ENCODE results near the gene SYT8.

SYT8 gene

DNA sequence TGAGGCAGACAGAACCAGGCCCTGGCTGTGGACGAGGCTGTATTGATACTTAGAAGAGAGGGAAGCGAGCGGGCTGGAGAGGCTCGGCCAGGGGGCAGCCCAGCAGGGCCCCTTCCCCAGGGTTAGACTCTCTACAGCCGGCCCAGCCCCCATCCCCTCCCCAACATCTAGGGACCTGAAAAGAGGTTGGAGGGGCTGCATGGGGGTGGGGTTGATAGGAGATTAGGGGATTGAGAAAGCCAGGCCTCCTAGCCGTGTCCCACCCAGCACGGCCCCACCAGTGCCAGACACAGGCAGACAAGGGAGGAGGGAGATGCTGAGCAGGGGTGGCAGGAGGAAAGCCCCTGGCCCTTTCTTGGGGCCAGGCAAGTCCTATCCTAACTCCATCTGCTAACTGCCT lies 23.8 kb downstream of the SYT8 start:
- TF ChIP-seq, protein P1, sequence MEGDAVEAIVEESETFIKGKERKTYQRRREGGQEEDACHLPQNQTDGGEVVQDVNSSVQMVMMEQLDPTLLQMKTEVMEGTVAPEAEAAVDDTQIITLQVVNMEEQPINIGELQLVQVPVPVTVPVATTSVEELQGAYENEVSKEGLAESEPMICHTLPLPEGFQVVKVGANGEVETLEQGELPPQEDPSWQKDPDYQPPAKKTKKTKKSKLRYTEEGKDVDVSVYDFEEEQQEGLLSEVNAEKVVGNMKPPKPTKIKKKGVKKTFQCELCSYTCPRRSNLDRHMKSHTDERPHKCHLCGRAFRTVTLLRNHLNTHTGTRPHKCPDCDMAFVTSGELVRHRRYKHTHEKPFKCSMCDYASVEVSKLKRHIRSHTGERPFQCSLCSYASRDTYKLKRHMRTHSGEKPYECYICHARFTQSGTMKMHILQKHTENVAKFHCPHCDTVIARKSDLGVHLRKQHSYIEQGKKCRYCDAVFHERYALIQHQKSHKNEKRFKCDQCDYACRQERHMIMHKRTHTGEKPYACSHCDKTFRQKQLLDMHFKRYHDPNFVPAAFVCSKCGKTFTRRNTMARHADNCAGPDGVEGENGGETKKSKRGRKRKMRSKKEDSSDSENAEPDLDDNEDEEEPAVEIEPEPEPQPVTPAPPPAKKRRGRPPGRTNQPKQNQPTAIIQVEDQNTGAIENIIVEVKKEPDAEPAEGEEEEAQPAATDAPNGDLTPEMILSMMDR (IDR thresholded peaks at IDR 0.05), result no peak
- DNase-seq (ENCODE audit: low spot score), result no peak
- no peak overlapping the region for H3K27ac ChIP-seq
- no peak overlapping the region for H3K4me3 ChIP-seq

DNA sequence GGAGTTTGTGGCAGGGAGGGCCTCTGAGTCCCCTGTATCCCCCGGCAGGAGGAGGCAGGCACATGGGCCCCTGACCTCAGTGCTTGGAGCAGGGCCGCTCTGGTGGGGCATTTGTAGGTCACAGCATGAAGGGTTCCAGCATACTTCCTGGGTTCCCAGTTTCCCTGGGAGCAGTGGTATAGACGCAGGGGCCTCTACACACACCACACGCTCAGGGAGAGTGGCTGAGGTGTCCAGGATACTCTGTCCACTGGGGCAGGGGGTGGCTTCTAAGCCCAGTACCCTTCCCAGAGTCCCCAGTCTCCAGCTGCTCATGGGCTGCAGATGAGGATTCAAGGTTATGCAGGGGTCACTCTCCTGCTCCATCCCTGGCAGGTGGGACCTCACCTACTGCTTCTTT lies 24.2 kb downstream of the SYT8 start:
- TF ChIP-seq, protein P1 (IDR thresholded peaks at IDR 0.05), result no peak
- no peak overlapping the region for H3K27ac ChIP-seq
- DNase-seq (ENCODE audit: low spot score), result no peak
- no peak overlapping the region for H3K4me3 ChIP-seq

DNA sequence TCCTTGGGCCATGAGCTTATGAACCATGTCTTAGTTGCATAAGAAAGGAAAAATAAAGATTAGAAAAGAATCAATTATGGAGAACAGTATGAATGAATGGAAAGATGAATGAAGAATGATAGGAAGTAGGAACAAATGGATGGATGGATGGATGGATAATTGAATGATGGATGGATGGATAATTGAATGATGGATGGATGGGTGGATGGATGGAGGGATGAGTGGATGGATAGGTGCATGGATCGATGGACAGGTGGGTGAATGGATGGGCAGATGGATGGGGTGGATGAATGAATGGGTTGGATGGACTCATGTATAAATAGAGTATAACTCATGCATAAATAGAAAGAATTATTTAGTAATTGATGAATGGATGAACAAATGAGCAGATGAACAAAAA lies 25.3 kb downstream of the SYT8 start:
- no peak overlapping the region for H3K4me3 ChIP-seq
- DNase-seq (ENCODE audit: low spot score), result no peak
- TF ChIP-seq, protein P1 (IDR thresholded peaks at IDR 0.05), result no peak

DNA sequence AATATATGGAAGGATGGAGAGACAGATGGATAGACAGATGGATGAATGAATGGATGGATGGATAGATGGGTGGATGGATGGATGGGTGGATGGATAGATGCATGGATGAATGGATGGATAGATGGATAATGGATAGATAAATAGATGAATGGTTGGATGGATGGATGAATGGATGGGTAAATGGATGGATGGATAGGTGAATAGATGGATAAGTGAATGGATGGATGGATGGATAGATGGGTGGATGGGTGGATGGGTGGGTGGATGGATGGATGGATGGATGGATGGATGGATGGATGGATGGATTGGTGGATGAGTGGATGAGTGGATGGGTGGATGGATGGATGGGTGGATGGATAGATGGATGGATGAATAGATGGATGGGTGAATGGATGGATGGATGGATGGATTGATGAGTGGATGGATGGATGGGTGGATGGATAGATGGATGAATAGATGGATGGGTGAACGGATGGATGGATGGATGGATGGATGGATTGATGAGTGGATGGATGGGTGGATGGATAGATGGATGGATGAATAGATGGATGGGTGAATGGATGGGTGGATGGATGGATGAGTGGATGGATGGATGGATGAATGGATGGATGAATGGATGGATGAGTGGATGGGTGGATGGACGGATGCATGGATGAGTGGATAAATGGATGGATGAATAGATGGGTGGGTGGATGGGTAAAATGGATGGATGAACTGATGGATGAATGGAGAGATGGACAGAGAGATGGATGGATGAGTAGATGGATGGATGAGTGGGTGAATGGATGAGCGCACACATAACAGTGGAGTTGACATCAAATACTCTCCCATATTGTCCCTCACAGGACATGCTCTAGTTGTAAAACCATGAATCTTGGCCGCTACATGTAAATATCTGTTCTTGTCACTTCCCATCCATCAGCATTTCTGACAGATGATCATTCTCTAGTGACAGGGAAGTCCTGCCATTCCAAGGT lies 26.9 kb downstream of the SYT8 start:
- DNase-seq (ENCODE audit: low spot score), result no peak
- TF ChIP-seq, protein P1 (IDR thresholded peaks at IDR 0.05), result no peak
- Histone ChIP-seq H3K27ac (no peak overlapping the region), H3K4me3 (no peak overlapping the region)

More for the DNA sequence above, 25.3 kb downstream of the SYT8 start:
- H3K27ac ChIP-seq, result no peak overlapping the region

DNA sequence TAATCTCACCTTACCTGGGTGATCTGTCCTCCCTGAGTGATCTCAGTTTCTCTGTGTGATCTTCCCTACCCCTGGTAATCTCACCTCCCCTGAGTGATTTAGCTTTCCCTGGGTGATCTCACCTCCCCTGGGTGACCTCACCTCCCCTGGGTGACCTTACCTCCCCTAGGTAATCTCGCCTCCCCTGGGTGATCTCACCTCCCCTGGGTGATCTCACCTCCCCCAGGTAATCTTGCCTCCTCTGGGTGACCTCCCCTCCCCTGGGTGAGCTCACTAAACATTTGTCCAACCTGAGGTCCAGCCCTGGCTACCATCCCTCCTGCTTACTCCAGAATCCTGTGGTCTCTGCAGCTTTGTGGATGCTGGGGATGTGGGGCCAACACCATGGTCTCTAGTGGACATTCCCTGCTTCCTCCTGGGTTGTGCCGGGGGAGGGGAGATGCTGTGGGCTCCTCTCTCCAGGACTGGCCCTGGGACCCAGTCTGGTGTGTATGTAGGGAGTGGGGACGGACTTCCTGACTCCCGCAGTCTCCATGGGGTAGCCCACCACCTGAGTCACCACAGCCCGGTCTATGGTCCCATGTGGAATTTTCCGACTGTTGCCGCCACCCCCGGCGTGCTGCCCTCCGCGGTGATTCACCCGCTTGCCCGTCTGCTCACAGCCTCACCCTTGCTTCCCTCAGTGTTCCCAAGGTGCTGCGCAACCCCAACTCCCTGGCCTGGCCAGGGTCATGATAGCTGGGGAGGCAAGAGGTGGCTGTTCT lies 28.0 kb downstream of the SYT8 start:
- TF ChIP-seq, protein P1 (IDR thresholded peaks at IDR 0.05), result no peak
- no peak for DNase-seq (ENCODE audit: low spot score)
- peak overlapping the region; percentile 86 to 93 for H3K27ac ChIP-seq
- peak overlapping the region; percentile 60 for H3K4me3 ChIP-seq

DNA sequence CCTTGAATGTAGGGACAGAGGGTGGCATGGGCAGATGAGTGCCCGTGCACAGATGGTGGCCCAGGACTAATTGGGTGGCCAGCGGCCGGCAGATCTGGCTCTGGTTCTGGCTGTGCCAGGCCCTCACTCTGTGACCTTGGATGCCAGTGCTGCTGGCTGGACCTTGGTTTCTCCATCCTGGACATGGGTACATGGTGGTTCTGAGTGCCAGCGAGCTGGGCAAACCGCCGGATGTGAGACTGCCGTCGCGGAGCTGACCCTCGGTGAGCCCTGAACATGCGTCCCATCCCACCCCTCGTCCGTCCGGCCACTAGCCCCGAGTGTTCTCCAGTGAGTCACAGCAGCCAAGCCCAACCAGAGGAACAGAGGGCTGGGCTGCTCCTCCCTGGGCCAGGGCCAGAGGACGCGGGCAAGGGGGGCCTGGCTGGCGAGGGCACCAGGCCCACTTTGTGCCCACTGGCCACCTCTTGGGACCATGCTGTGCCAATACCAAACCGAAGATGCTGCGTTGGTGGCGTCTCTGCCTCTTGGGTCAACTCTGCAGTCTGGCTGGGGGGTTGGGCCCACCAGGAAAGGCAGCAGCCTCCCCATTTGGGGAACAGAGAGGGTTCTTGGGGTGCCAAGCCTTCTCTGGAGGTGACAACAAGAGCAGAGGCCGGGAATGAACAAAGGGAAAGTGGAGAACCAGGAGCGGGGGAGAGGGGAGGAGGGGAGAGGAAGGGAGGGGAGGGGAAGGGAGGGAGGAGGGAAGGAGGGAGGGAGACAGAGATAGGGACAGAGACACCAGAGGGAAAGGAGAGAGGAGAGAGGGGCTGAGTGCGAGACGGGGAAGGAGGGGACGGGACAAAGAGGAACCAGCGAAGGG lies 28.8 kb downstream of the SYT8 start:
- DNase-seq (ENCODE audit: low spot score), result peak; percentile 96
- Histone ChIP-seq H3K27ac (peak overlapping the region; percentile 86 to 93), H3K4me3 (peak overlapping the region; percentile 60)
- TF ChIP-seq, protein P1 (IDR thresholded peaks at IDR 0.05), result no peak
